ENCODE results near the gene ARHGEF38.

DNA sequence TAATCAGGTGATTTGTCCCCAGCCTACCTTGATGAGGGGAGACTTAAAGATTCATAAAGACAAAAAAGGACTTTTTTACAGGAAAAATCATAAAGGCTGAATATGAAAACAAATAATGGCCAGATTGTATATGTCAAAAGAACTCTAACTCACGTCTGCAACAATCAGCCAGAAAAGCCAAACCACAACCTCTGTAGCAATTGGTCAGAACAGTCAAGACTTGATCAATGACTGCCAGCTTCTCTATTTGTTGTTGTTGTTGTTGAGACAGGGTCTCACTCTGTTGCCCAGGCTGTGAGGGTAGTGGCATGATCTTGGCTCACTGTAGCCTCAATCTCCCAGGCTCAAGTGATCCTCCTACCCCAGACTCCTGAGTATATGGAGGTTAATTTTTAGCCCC, 42.7 kb upstream of the ARHGEF38 start:
- TF ChIP-seq RAD21 (IDR thresholded peaks at IDR 0.05; ENCODE audit: low read depth) (no peak), EGR1 (IDR thresholded peaks at IDR 0.05) (no peak), CEBPB (IDR thresholded peaks at IDR 0.05) (no peak), TCF12 (IDR thresholded peaks at IDR 0.05; ENCODE audit: low read depth) (no peak), CREB1 (IDR thresholded peaks at IDR 0.05; ENCODE audit: low read depth) (no peak)
- TF ChIP-seq, protein P1, sequence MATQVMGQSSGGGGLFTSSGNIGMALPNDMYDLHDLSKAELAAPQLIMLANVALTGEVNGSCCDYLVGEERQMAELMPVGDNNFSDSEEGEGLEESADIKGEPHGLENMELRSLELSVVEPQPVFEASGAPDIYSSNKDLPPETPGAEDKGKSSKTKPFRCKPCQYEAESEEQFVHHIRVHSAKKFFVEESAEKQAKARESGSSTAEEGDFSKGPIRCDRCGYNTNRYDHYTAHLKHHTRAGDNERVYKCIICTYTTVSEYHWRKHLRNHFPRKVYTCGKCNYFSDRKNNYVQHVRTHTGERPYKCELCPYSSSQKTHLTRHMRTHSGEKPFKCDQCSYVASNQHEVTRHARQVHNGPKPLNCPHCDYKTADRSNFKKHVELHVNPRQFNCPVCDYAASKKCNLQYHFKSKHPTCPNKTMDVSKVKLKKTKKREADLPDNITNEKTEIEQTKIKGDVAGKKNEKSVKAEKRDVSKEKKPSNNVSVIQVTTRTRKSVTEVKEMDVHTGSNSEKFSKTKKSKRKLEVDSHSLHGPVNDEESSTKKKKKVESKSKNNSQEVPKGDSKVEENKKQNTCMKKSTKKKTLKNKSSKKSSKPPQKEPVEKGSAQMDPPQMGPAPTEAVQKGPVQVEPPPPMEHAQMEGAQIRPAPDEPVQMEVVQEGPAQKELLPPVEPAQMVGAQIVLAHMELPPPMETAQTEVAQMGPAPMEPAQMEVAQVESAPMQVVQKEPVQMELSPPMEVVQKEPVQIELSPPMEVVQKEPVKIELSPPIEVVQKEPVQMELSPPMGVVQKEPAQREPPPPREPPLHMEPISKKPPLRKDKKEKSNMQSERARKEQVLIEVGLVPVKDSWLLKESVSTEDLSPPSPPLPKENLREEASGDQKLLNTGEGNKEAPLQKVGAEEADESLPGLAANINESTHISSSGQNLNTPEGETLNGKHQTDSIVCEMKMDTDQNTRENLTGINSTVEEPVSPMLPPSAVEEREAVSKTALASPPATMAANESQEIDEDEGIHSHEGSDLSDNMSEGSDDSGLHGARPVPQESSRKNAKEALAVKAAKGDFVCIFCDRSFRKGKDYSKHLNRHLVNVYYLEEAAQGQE (IDR thresholded peaks at IDR 0.05; ENCODE audit: low read depth) = no peak
